GM12878 (cell line): Measurements from ENCODE around the gene CENPO. TPM values are rescaled to one million over a fixed set of nuclear protein-coding genes. Genes with fewer than 3 reads are reported as not detected.

ENCODE experiments used
- ATAC-seq: fragments of 200-7000 bp; cut with Tn5 transposase; 3 replicates; pipeline ENCODE4 v1.9.1; 2020; ENCODE audit warnings: mild to moderate bottlenecking, moderate library complexity
- BruUV-seq: library from RNA; stranded (reverse); fragments of 400-500 nt; replicated peaks from 2 replicates; lab custom pipeline; 2021; lab: Mats Ljungman, UMichigan
- CTCF ChIA-PET: fragments of 300-600 bp; sonication (Branson Sonifier 250); formaldehyde crosslinking; extraction: SDS; loops from one replicate; lab custom pipeline; 2021; ENCODE audit warnings: inconsistent platforms; lab: Yijun Ruan, JAX
- POLR2A ChIA-PET: fragments of 350-600 bp; formaldehyde crosslinking; extraction: SDS; loops from one replicate; lab custom pipeline; 2021; ENCODE audit warnings: inconsistent platforms; lab: Charles Lee
- RAD21 ChIA-PET: fragments of 300-600 bp; sonication (Branson Sonifier 250); formaldehyde crosslinking; loops from one replicate; lab custom pipeline; 2023; ENCODE audit warnings: antibody characterized with exemption; ENCODE audit not compliant: unreplicated experiment; lab: Charles Lee
- SMC1A ChIA-PET: fragments of 300-600 bp; sonication (Branson Sonifier 250); formaldehyde crosslinking; loops from one replicate; lab custom pipeline; 2023; ENCODE audit not compliant: unreplicated experiment, uncharacterized antibody; lab: Charles Lee
- DNase-seq: peaks from one replicate; pipeline ENCODE4 v3.0.0-alpha.2; 2011; ENCODE audit warnings: low read depth, low spot score
- FAIRE-seq: peaks from 3 replicates; lab custom pipeline; 2011; peaks lifted over from hg19 to GRCh38; lab: Jason Lieb, UNC
- H2AFZ ChIP-seq: 2 replicates; pipeline ENCODE4 v1.6.0; 2011; ENCODE audit warnings: low read depth, low read length, control low read depth; ENCODE audit not compliant: control insufficient read depth
- H3K27ac ChIP-seq: 2 replicates; pipeline ENCODE4 v1.5.1; 2011; ENCODE audit warnings: control low read depth; ENCODE audit not compliant: control insufficient read depth, insufficient read depth
- H3K27me3 ChIP-seq, 2 experiments: replicated peaks in 1 of 2; 2 replicates each; pipeline versions ENCODE4 v1.6.0 to v1.6.1; 2011; ENCODE audit warnings: low read length in 1 of 2; ENCODE audit not compliant: control insufficient read depth in 2 of 2, insufficient read depth in 2 of 2
- H3K36me3 ChIP-seq, 2 experiments: 2 replicates each; pipeline ENCODE4 v1.5.1; 2011; ENCODE audit warnings: low read length in 1 of 2; ENCODE audit not compliant: control insufficient read depth in 2 of 2, insufficient read depth in 2 of 2
- H3K4me1 ChIP-seq: 2 replicates; pipeline ENCODE4 v1.6.1; 2011; ENCODE audit warnings: mild to moderate bottlenecking, low read length, moderate library complexity, mixed read lengths; ENCODE audit not compliant: control insufficient read depth, insufficient read depth
- H3K4me2 ChIP-seq: 2 replicates; pipeline ENCODE4 v1.6.0; 2011; ENCODE audit warnings: control low read depth; ENCODE audit not compliant: control insufficient read depth, insufficient read depth
- H3K4me3 ChIP-seq: fragments of 200-600 bp; sonication (generic); 2 replicates; pipeline ENCODE4 v1.5.1; 2016
- H3K79me2 ChIP-seq: 2 replicates; pipeline ENCODE4 v1.6.0; 2011; ENCODE audit warnings: low read length; ENCODE audit not compliant: control insufficient read depth, insufficient read depth
- H3K9ac ChIP-seq: 2 replicates; pipeline ENCODE4 v1.8.0; 2011; ENCODE audit warnings: low read length, control low read depth, mixed read lengths; ENCODE audit not compliant: control insufficient read depth, insufficient read depth
- H3K9me3 ChIP-seq: replicated peaks from 3 replicates; pipeline ENCODE4 v1.5.1; 2011; ENCODE audit warnings: mild to moderate bottlenecking, low read length; ENCODE audit not compliant: control insufficient read depth, insufficient read depth
- H4K20me1 ChIP-seq: 2 replicates; pipeline ENCODE4 v1.6.0; 2011; ENCODE audit not compliant: control insufficient read depth, insufficient read depth
- ATF3 ChIP-seq: IDR thresholded peaks from 2 replicates; pipeline ENCODE4 v1.6.1; 2011; ENCODE audit warnings: low read depth, mild to moderate bottlenecking, low read length, moderate library complexity, borderline replicate concordance; ENCODE audit errors: extremely low read depth
- ATF7 ChIP-seq: fragments of 450-650 bp; IDR thresholded peaks from 2 replicates; pipeline ENCODE4 v1.6.1; 2016; ENCODE audit warnings: low read depth, mild to moderate bottlenecking
- CBFB ChIP-seq: IDR thresholded peaks from 2 replicates; pipeline ENCODE4 v1.6.1; 2016; ENCODE audit warnings: antibody characterized with exemption, low read depth
- E2F8 ChIP-seq: fragments of 450-650 bp; IDR thresholded peaks from 2 replicates; pipeline ENCODE4 v1.6.1; 2018; ENCODE audit warnings: mild to moderate bottlenecking, low read depth, moderate library complexity; ENCODE audit not compliant: partially characterized antibody
- GATAD2B ChIP-seq: fragments of 450-650 bp; conservative IDR thresholded peaks from 2 replicates; pipeline ENCODE4 v1.6.1; 2017; ENCODE audit warnings: low read depth, mild to moderate bottlenecking, moderate library complexity
- NR2F1 ChIP-seq: fragments of 450-650 bp; conservative IDR thresholded peaks from 2 replicates; pipeline ENCODE4 v1.6.1; 2017; ENCODE audit warnings: mild to moderate bottlenecking
- REST ChIP-seq: IDR thresholded peaks from 2 replicates; pipeline ENCODE4 v1.6.1; 2012; ENCODE audit warnings: mild to moderate bottlenecking, low read depth, low read length
- SP1 ChIP-seq: IDR thresholded peaks from one replicate; pipeline ENCODE4 v1.6.1; 2011; ENCODE audit warnings: low read depth, low read length
- USF1 ChIP-seq: IDR thresholded peaks from 2 replicates; pipeline ENCODE4 v1.6.1; 2011; ENCODE audit warnings: borderline replicate concordance, low read depth, mild to moderate bottlenecking, moderate library complexity, mixed read lengths, low read length; ENCODE audit not compliant: insufficient read depth; ENCODE audit errors: extremely low read length
- ZBTB40 ChIP-seq: fragments of 450-650 bp; IDR thresholded peaks from 2 replicates; pipeline ENCODE4 v1.6.1; 2016; ENCODE audit warnings: mild to moderate bottlenecking, moderate library complexity, borderline replicate concordance
- ZNF207 ChIP-seq: fragments of 450-650 bp; IDR thresholded peaks from 2 replicates; pipeline ENCODE4 v1.6.1; 2014; ENCODE audit warnings: antibody characterized with exemption, mild to moderate bottlenecking, borderline replicate concordance
- ZZZ3 ChIP-seq: IDR thresholded peaks from 2 replicates; pipeline ENCODE4 v1.6.1; 2011; ENCODE audit warnings: low read depth; ENCODE audit not compliant: control insufficient read depth, insufficient read length
- WGBS: methylation state at CpG from one replicate; pipeline ENCODE4 v1.1.6; 2016; ENCODE audit warnings: low lambda C conversion rate; ENCODE audit not compliant: insufficient replicate concordance, insufficient coverage; ENCODE audit errors: missing lambda C conversion rate; 5-methylcytosine and 5-hydroxymethylcytosine counted together
- in situ Hi-C: fragments of 300-500 bp; cut with MboI; formaldehyde crosslinking; loops from 9 replicates; pipeline ENCODE4 v1.14.3; 2018; ENCODE audit warnings: mixed read lengths
- intact Hi-C: fragments of 100-400 bp; cut with micrococcal nuclease; formaldehyde crosslinking; loops from one replicate; pipeline ENCODE4 v1.14.2; 2022; ENCODE audit not compliant: unreplicated experiment
- polyA plus RNA-seq, 11 experiments: library from polyadenylated mRNA; depleted of rRNA in 4 of 11; unstranded in 6 of 11; stranded (reverse) in 5 of 11; fragments of >200 nt; fragmentation: Nextera tagmentation in 4 of 11; fragmentation: Illumina TruSeq in 1 of 11; extraction: Ambion mirVana in 4 of 11; extraction: Trizol in 1 of 11; gene quantifications; 1 replicate in 1 of 11; 2 replicates in 10 of 11; pipeline versions ENCODE4 v1.2.1 to v1.2.3, GENCODE V29; 2011 to 2016; ENCODE audit warnings: inconsistent platforms in 2 of 11, missing spikeins in 2 of 11, low read depth in 1 of 11
- total RNA-seq, 4 experiments: library from RNA; depleted of rRNA in 3 of 4; stranded (reverse); fragments of >200 nt in 3 of 4; fragmentation: Illumina TruSeq in 1 of 4; extraction: Trizol in 1 of 4; gene quantifications; 2 replicates each; pipeline versions ENCODE4 v1.2.1 to v1.2.3, GENCODE V29; 2013 to 2021

The CENPO gene
- total and polyA plus RNA-seq, 10 of the 15 experiments (the other 5 are each of a cell fraction or from before 2014, with no cell fraction given) = 18.7 to 37.0 (median 31.4) TPM

- DNase-seq (no peak), FAIRE-seq (no peak), ATAC-seq (no peak)
- ChIA-PET SMC1A (no interaction called here), CTCF (interaction anchor here (0.7 to 2.1 kb wide), 2 partner anchors 14 to 201 kb away, joined by 3 to 7 read pairs; no protein-coding TSS in a partner anchor), POLR2A (no interaction called here), RAD21 (no interaction called here)
- intact Hi-C loops = no loop called here
- in situ Hi-C loops = no loop called here
- Histone ChIP-seq H3K27me3 (no peaks in the 10 kb centered on the region), H3K36me3 (peaks cover 14 to 22% of the 10 kb centered on the region in 2 experiments), H3K4me2 (no peak overlapping the region), H2AFZ (no peak overlapping the region), H3K79me2 (peaks cover 16% of the 10 kb centered on the region), H3K27ac (no peak overlapping the region), H3K4me3 (no peak overlapping the region), H4K20me1 (no peaks in the 10 kb centered on the region), H3K9ac (no peak overlapping the region), H3K4me1 (no peaks in the 10 kb centered on the region), H3K9me3 (no peaks in the 10 kb centered on the region)
- no TSS peak for BruUV-seq
- WGBS = 98% methylated on average over 4 of the region's 4 CpGs
- TF ChIP-seq GATAD2B (no peak), SP1 (no peak), REST (no peak), CBFB (no peak), ATF7 (no peak), ZZZ3 (no peak), ZBTB40 (no peak), NR2F1 (no peak), E2F8 (no peak), ATF3 (no peak), ZNF207 (no peak), USF1 (no peak)
Observed at GRCh38 chr2:24813691-24814137, 20.5 kb downstream of the CENPO start.
